ENCODE results near the gene PRKAR2B.
"Not testable (repeated sequence)": the region's sequence is repeated elsewhere in the genome, so short reads cannot be mapped to it uniquely, and the experiment has no call there.

The PRKAR2B gene

GRCh38 chr7:107027208-107027607, 17.3 kb upstream of the PRKAR2B start:
- DNase-seq, result no peak

- DNase-seq, result no peak
Observed at GRCh38 chr7:107029061-107029763, 15.3 kb upstream of the PRKAR2B start.

- no peak for DNase-seq
Observed at GRCh38 chr7:107029764-107030286, 14.7 kb upstream of the PRKAR2B start.

- DNase-seq, result no peak
Observed at GRCh38 chr7:107032050-107032449, 12.5 kb upstream of the PRKAR2B start.

GRCh38 chr7:107032720-107033438, 11.6 kb upstream of the PRKAR2B start:
- DNase-seq, result no peak

- DNase-seq, result no peak
Observed at GRCh38 chr7:107034553-107034952, 10.0 kb upstream of the PRKAR2B start.

- DNase-seq, result no peak
Observed at GRCh38 chr7:107035446-107035845, 9.1 kb upstream of the PRKAR2B start.

- DNase-seq, result no peak
Observed at GRCh38 chr7:107036535-107036934, 8.0 kb upstream of the PRKAR2B start.

- no peak for DNase-seq
Observed at GRCh38 chr7:107037717-107038603, 6.5 kb upstream of the PRKAR2B start.

GRCh38 chr7:107039199-107039900, 5.2 kb upstream of the PRKAR2B start:
- DNase-seq, result no peak

GRCh38 chr7:107041097-107041496, 3.4 kb upstream of the PRKAR2B start:
- DNase-seq, result no peak

GRCh38 chr7:107041764-107042163, 2.7 kb upstream of the PRKAR2B start:
- DNase-seq, result not testable (repeated sequence)

- DNase-seq, result not testable (repeated sequence)
Observed at GRCh38 chr7:107042326-107042910, 2.1 kb upstream of the PRKAR2B start.

- DNase-seq, result no peak
Observed at GRCh38 chr7:107043491-107043890, 1.0 kb upstream of the PRKAR2B start.

GRCh38 chr7:107043921-107044346, 571 bp upstream of the PRKAR2B start:
- no peak for DNase-seq

GRCh38 chr7:107045195-107045960, 873 bp downstream of the PRKAR2B start:
- no peak for DNase-seq

- no peak for DNase-seq
Observed at GRCh38 chr7:107045980-107046379, 1.5 kb downstream of the PRKAR2B start.

- no peak for DNase-seq
Observed at GRCh38 chr7:107046491-107047259, 2.2 kb downstream of the PRKAR2B start.

GRCh38 chr7:107047902-107048782, 3.6 kb downstream of the PRKAR2B start:
- no peak for DNase-seq

Measured in effector CD8-positive, alpha-beta T cell (primary cell).